ENCODE measurements around the gene LYL1. TPM values are rescaled to one million over a fixed set of nuclear protein-coding genes. Genes with fewer than 3 reads are reported as not detected.

Gene LYL1
- total and polyA plus RNA-seq, 2 of the 13 experiments (the other 11 are each of a cell fraction or from before 2014, with no cell fraction given) = 0.75 to 0.92 TPM

GRCh38 chr19:13053761-13054625 lies 48.7 kb downstream of the LYL1 start (continued):
- peak; percentile 88; the same call in 1 of the 2 replicates for TF ChIP-seq HNF1B (CRISPR knock-in tag; IDR thresholded peaks at IDR 0.05)
- TF ChIP-seq ZSCAN21 (CRISPR knock-in tag; IDR thresholded peaks at IDR 0.05; ENCODE audit: borderline replicate concordance) = peak; percentile 78; the same call in 1 of the 2 replicates
- peak; percentile 77 for TF ChIP-seq ARNTL (CRISPR knock-in tag; IDR thresholded peaks at IDR 0.05)
- TF ChIP-seq ZNF333 (CRISPR knock-in tag; IDR thresholded peaks at IDR 0.05; ENCODE audit: borderline replicate concordance) = 0 out of 2 replicates have a peak, but pooled peaks have one; percentile 76
- TF ChIP-seq BCLAF1 (IDR thresholded peaks at IDR 0.05) = no peak
- TF ChIP-seq, protein P1, sequence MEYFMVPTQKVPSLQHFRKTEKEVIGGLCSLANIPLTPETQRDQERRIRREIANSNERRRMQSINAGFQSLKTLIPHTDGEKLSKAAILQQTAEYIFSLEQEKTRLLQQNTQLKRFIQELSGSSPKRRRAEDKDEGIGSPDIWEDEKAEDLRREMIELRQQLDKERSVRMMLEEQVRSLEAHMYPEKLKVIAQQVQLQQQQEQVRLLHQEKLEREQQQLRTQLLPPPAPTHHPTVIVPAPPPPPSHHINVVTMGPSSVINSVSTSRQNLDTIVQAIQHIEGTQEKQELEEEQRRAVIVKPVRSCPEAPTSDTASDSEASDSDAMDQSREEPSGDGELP (IDR thresholded peaks at IDR 0.05; ENCODE audit: borderline replicate concordance, low read depth) = peak; percentile 69; the same call in 1 of the 2 replicates
- TF ChIP-seq STAG1 (CRISPR knock-in tag; IDR thresholded peaks at IDR 0.05) = peak; percentile 25
- peak; percentile 88; the same call in 1 of the 2 replicates for TF ChIP-seq SOX5 (CRISPR knock-in tag; IDR thresholded peaks at IDR 0.05; ENCODE audit: borderline replicate concordance)
- peak; percentile 50; the same call in 1 of the 2 replicates for TF ChIP-seq ZNF556 (CRISPR knock-in tag; IDR thresholded peaks at IDR 0.05; ENCODE audit: borderline replicate concordance)
- TF ChIP-seq ZFP36L2 (CRISPR knock-in tag; IDR thresholded peaks at IDR 0.05) = no peak
- TF ChIP-seq ZNF761 (CRISPR knock-in tag; conservative IDR thresholded peaks at IDR 0.05) = 0 out of 2 replicates have a peak, but pooled peaks have one; percentile 36
- TF ChIP-seq DPF2 (CRISPR knock-in tag; IDR thresholded peaks at IDR 0.05; ENCODE audit: borderline replicate concordance, low read depth) = peak; percentile 90
- TF ChIP-seq HDAC1 (CRISPR knock-in tag; IDR thresholded peaks at IDR 0.05) = peak; percentile 94
- TF ChIP-seq, protein P2, sequence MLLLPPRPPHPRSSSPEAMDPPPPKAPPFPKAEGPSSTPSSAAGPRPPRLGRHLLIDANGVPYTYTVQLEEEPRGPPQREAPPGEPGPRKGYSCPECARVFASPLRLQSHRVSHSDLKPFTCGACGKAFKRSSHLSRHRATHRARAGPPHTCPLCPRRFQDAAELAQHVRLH (CRISPR knock-in tag; IDR thresholded peaks at IDR 0.05; ENCODE audit: borderline replicate concordance, low read depth) = 0 out of 2 replicates have a peak, but pooled peaks have one; percentile 41
- peak; percentile 74 for TF ChIP-seq HOXA3 (CRISPR knock-in tag; IDR thresholded peaks at IDR 0.05)
- TF ChIP-seq ZFYVE20 (CRISPR knock-in tag; IDR thresholded peaks at IDR 0.05; ENCODE audit: borderline replicate concordance, low read depth) = no peak
- no peak for TF ChIP-seq ZNF619 (CRISPR knock-in tag; IDR thresholded peaks at IDR 0.05)
- peak; percentile 50; the same call in 1 of the 2 replicates for TF ChIP-seq KMT2B (CRISPR knock-in tag; IDR thresholded peaks at IDR 0.05)
- peak; percentile 59 for TF ChIP-seq ZFY (CRISPR knock-in tag; IDR thresholded peaks at IDR 0.05)
- 0 out of 2 replicates have a peak, but pooled peaks have one; percentile 43 for TF ChIP-seq ZNF335 (CRISPR knock-in tag; IDR thresholded peaks at IDR 0.05)
- no peak for TF ChIP-seq ZNF839 (CRISPR knock-in tag; IDR thresholded peaks at IDR 0.05; ENCODE audit: borderline replicate concordance)
